ENCODE results near the gene STXBP3. TPM values are rescaled to one million over a fixed set of nuclear protein-coding genes. Genes with fewer than 3 reads are reported as not detected.

The STXBP3 gene, protein sequence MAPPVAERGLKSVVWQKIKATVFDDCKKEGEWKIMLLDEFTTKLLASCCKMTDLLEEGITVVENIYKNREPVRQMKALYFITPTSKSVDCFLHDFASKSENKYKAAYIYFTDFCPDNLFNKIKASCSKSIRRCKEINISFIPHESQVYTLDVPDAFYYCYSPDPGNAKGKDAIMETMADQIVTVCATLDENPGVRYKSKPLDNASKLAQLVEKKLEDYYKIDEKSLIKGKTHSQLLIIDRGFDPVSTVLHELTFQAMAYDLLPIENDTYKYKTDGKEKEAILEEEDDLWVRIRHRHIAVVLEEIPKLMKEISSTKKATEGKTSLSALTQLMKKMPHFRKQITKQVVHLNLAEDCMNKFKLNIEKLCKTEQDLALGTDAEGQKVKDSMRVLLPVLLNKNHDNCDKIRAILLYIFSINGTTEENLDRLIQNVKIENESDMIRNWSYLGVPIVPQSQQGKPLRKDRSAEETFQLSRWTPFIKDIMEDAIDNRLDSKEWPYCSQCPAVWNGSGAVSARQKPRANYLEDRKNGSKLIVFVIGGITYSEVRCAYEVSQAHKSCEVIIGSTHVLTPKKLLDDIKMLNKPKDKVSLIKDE
- total RNA-seq: 10 to 100 TPM; 45.8 to 49.0 TPM

GRCh38 chr1:108746382-108747170, at the start of gene STXBP3:
Gene STXBP3 (plus strand): TSS chr1:108746674. CDS start chr1:108746738, 64 bp downstream.

GRCh38 chr1:108712606-108713150, 33.8 kb upstream of the STXBP3 start, which contains the start of gene FNDC7:
Gene FNDC7 (plus strand): TSS chr1:108712908. CDS start chr1:108712934, 26 bp downstream.

GRCh38 chr1:108856994-108857393, 110.5 kb downstream of the STXBP3 start, which contains the start of gene AKNAD1:
Gene AKNAD1 (minus strand): TSS chr1:108857094. CDS start chr1:108852664, 4,430 bp downstream.

Other genes with a start within 250 kb of the STXBP3 start
- gene EEIG2, start 186.6 kb upstream of the STXBP3 start, total RNA-seq: 10 to 100 TPM; 12.2 to 12.7 TPM
- gene HENMT1, start 85.6 kb upstream of the STXBP3 start, total RNA-seq: 10 to 100 TPM; 18.5 to 20.2 TPM
- 10 to 100 TPM; 74.4 to 77.0 TPM for gene PRPF38B, start 54.4 kb upstream of the STXBP3 start, total RNA-seq
- not detected for gene FNDC7, start 33.8 kb upstream of the STXBP3 start, total RNA-seq
- gene AKNAD1, start 110.4 kb downstream of the STXBP3 start, total RNA-seq: not detected
- gene GPSM2, start 130.3 kb downstream of the STXBP3 start, total RNA-seq: 10 to 100 TPM; 27.0 to 32.3 TPM
- 10 to 100 TPM; 15.3 to 16.9 TPM for gene CLCC1, start 216.8 kb downstream of the STXBP3 start, total RNA-seq